AG10803 (cell line): Measurements from ENCODE around the gene SLFN12.

Experiments
- DNase-seq: peaks from one replicate; pipeline ENCODE4 v3.0.0; 2010; ENCODE audit warnings: low read depth
- H3K4me3 ChIP-seq: 2 replicates; pipeline ENCODE4 v1.5.1; 2011; ENCODE audit warnings: mild to moderate bottlenecking, low read length, control low read depth
- CTCF ChIP-seq: conservative IDR thresholded peaks from 2 replicates; pipeline ENCODE4 v1.5.1; 2011; ENCODE audit warnings: mild to moderate bottlenecking, low read length, control low read depth, inconsistent platforms

The SLFN12 gene

DNA sequence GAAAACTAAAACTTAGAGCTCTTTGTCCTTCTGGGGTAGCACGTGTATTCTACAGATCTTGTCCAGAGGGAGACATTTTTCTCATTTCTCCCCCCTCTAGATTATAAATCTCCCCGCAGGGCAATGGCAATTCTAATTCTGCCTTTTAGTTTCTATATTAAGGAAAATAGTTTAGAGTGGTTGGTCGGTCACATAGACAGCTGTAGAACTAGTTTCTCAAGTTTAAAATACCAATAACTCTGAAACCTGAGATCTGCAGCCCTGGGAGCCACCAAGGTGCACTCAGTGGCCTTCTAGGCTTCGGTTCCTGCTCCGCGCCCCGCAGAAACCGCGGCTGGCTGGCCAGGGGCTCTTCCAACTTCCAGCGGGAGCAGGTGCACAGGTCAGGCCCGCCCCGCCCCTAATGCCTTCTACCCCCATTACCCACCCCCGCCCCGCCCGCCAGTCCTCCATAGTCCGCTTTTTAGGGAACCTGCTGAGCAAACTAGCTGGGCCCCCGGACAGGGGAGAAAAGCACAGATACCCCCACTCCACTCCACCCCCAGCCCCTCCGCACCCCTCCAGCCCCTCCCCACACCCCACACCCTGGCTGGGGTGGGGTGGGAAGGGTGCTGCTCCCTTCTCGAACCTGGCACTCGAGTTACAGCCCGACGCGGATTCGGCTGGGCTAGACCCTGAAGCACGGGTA lies 59.3 kb downstream of the SLFN12 start:
- H3K4me3 ChIP-seq: peak overlapping the region; percentile 93
- TF ChIP-seq CTCF: peak; percentile 22; the same call in 1 of the 2 replicates
- DNase-seq: no peak

- no peak for TF ChIP-seq CTCF
- no peak for DNase-seq
- H3K4me3 ChIP-seq: no peak overlapping the region
These were observed 60.4 kb downstream of the SLFN12 start for GRCh38 chr17:35371934-35372333.

DNA sequence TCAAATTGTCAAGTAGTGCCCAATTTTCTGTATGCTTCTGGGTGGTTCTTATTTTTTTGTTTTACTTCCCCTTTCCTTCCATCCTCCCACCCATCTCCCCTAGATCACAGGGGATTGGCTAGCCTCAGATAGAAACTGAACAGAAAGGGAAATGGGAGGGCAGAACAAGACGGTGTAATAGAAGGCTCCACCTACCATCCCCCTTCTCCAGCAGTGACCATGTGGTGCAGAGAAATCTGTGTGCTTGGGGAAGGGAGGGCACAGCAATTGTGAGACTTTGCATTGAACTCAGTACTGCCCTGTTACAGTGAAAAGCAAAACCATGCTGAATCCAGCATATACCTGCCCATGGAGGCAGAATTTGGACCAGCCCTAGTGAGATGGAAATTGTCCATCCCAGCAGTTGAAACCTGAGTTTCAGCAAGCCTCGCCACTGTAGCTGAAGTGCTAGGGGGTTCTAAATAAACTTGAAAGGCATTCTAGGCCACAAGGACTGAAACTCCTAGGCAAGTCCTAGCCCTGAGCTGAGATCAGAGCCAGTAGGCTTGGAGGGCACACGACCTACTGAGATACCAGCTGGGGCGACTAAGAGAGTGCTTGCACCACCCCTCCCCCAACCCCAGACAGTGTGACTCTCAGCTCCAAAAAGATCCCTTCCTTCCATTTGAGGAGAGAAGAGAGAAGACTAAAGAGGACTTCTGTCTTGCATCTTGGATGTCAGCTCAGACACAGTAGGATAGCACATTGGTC lies 64.0 kb downstream of the SLFN12 start:
- no peak for TF ChIP-seq CTCF
- DNase-seq: no peak
- H3K4me3 ChIP-seq: no peak overlapping the region

DNA sequence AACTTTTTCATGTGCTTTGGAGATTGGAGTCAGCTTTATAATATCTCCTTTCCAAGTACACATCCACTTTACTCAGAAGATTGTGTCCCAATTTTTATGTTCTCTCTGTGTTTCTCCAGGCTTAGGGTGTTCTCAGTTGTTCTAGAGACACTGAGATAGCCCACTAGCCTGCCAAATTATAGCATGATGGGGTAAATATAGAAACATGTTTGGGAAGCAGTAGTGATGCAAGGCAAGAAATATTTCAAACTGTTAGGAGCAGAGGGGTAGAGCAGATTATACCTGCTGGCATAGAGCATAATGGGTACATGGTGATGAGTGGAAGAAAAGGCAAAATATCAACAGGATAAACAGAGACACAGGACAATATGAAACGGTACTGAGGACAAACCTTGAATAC lies 71.3 kb downstream of the SLFN12 start:
- DNase-seq: no peak
- H3K4me3 ChIP-seq: no peak overlapping the region
- TF ChIP-seq CTCF: no peak
